H1 (cell line): ENCODE data around the gene LYPD6. TPM values are rescaled to one million over a fixed set of nuclear protein-coding genes. Genes with fewer than 3 reads are reported as not detected.

Source experiments
- CHD1 ChIP-seq: IDR thresholded peaks from 2 replicates; pipeline ENCODE4 v1.6.1; 2012; ENCODE audit warnings: low read depth, low read length, improper control_type of control experiment
- RNF2 ChIP-seq: fragments of 200-900, 300-1000 bp; sonication (generic); IDR thresholded peaks from 2 replicates; pipeline ENCODE4 v1.7.1; 2016; ENCODE audit warnings: borderline replicate concordance, low read depth, mild to moderate bottlenecking, antibody characterized with exemption, low read length; ENCODE audit not compliant: poor library complexity, severe bottlenecking; ENCODE audit errors: missing control alignments
- polyA plus RNA-seq, 7 experiments: library from polyadenylated mRNA; depleted of rRNA in 3 of 7; stranded (reverse) in 5 of 7; unstranded in 2 of 7; fragments of >200 nt in 5 of 7; fragments of 200-250 nt in 2 of 7; gene quantifications; 1 replicate in 5 of 7; 2 replicates in 1 of 7; 4 replicates in 1 of 7; pipeline versions ENCODE4 v1.2.1 to v1.2.3, GENCODE V29; 2011 to 2013; ENCODE audit warnings: missing spikeins in 2 of 7, mixed read lengths in 2 of 7
- total RNA-seq: library from RNA; stranded (reverse); fragmentation: NEBNext Ultra II Directional; extraction: Animal tissue kit (Norgen Biotek cat#: 25700); gene quantifications from 2 replicates; pipeline ENCODE4 v1.2.1, GENCODE V29; 2021

The LYPD6 gene
- total and polyA plus RNA-seq, 2 of the 8 experiments (the other 6 are each of a cell fraction or from before 2014, with no cell fraction given): 5.6 to 8.9 TPM

DNA sequence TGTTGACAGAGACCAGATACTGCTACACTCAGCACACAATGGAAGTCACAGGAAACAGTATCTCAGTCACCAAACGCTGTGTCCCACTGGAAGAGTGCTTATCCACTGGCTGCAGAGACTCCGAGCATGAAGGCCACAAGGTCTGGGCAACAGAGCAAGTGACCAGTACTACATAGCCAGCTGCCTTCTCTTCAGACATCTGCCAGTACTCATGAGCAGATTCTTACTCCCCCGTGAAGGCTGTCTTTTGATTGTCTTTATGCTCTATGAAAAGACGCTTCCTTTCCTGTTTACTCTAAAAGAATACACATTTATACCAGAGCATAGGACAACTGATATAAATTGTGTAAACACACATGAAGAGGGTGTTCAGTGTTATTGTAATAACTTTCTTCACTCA, 138.2 kb downstream of the LYPD6 start (continued):
- TF ChIP-seq RNF2 (no peak), CHD1 (no peak)
- TF ChIP-seq, all 59 proteins: peak for 0
